BLaER1 treated with 17β-estradiol and CSF1 and Interleukin-3, amounts not matched to agents 10 nM and 100 nM (cell line): ENCODE measurements around the gene VWDE.
"Not testable (repeated sequence)": the region's sequence is repeated elsewhere in the genome, so short reads cannot be mapped to it uniquely, and the experiment has no call there.

ENCODE experiments used
- H3K27ac ChIP-seq, 11 experiments: shearing (Covaris generic); formaldehyde crosslinking; 2 replicates each; pipeline ENCODE4 v1.8.1; 2022
- H3K27me3 ChIP-seq, 11 experiments: shearing (Covaris generic); formaldehyde crosslinking; 2 replicates each; pipeline ENCODE4 v1.8.1; 2022
- H3K36me3 ChIP-seq, 11 experiments: shearing (Covaris generic); formaldehyde crosslinking; 2 replicates each; pipeline ENCODE4 v1.8.1; 2022
- H3K4me1 ChIP-seq, 10 experiments: shearing (Covaris generic); formaldehyde crosslinking; 2 replicates each; pipeline ENCODE4 v1.8.1; 2022
- H3K4me2 ChIP-seq, 11 experiments: shearing (Covaris generic); formaldehyde crosslinking; 2 replicates each; pipeline ENCODE4 v1.8.1; 2022
- H3K4me3 ChIP-seq, 10 experiments: shearing (Covaris generic); formaldehyde crosslinking; 2 replicates each; pipeline ENCODE4 v1.8.1; 2022
- H3K9ac ChIP-seq, 11 experiments: shearing (Covaris generic); formaldehyde crosslinking; 2 replicates each; pipeline ENCODE4 v1.8.1; 2022
- H3K9me3 ChIP-seq, 11 experiments: shearing (Covaris generic); formaldehyde crosslinking; replicated peaks in 1 of 11; 2 replicates each; pipeline ENCODE4 v1.8.1; 2022
- H4K20me1 ChIP-seq, 11 experiments: shearing (Covaris generic); formaldehyde crosslinking; 2 replicates each; pipeline ENCODE4 v1.8.1; 2022
- Cebpa-rat ChIP-seq, 11 experiments: shearing (Covaris generic); IDR thresholded peaks; 2 replicates each; pipeline ENCODE4 v1.8.1; 2022

VWDE gene

DNA sequence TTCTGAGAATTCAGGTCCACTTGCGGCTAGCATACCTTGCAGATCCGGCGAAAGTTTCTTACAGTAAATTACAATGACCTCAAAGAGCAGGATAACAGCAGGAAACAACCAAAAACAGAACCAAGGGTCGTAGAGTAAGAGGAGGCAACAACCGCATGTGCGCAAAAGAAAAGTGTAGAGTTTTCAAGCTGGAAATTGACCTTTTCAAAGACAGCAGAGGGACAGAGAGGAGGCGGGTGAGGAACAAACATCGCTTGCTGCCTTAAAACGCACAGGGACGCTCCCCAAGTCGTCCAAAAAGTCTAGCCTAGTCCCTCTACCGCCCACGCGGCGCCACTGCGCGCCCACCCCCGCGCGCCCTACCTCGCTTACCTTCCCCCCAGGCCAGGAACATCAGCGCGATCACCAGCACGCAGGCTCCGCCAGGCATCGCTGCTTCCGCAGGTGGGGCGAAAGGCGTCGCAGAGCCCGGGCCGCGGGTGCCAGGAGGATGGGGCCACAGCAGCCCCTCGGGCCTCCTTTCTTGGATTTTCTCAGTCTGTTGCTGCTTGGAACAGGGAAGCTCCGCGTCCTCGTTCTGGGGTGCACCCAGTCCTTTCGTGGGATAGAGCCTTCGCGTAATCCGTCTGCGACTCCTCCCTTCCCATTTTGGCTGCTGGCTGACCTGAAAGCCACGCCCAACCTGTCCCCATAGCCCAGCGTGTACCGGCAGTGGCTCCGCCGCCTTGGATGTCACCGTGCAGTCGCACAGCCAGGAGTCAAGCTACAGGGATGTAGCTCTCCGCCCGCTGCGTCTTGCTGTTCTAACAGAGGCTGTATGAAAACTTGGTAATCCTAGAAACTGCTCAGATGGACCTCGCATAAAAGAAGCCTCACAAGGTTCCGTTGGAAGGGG, at the start of gene VWDE:
VWDE (minus strand) TSS at position 579 of the 895 bp plus-strand sequence; CDS start at position 430, 149 bp downstream.
- H3K36me3 ChIP-seq, result no peaks in the 10 kb centered on the region
- TF ChIP-seq Cebpa-rat (IDR thresholded peaks at IDR 0.05), result no peak
- H3K27me3 ChIP-seq, result peaks cover 0 to 14% (median 10%) of the 10 kb centered on the region in 11 experiments; a peak in 11 of 22 replicates
- H3K9ac ChIP-seq, result no peak within 1 kb of the TSS
- no peaks in the 10 kb centered on the region; a peak in 1 of 20 replicates for H3K4me1 ChIP-seq
- H3K4me3 ChIP-seq, result no peak within 1 kb of the TSS
- peaks cover 6 to 20% (median 16%) of the 10 kb centered on the region in 11 experiments for H3K9me3 ChIP-seq
- no peak within 1 kb of the TSS for H3K4me2 ChIP-seq
- no peaks in the 10 kb centered on the region for H4K20me1 ChIP-seq
- no peak within 1 kb of the TSS for H3K27ac ChIP-seq

DNA sequence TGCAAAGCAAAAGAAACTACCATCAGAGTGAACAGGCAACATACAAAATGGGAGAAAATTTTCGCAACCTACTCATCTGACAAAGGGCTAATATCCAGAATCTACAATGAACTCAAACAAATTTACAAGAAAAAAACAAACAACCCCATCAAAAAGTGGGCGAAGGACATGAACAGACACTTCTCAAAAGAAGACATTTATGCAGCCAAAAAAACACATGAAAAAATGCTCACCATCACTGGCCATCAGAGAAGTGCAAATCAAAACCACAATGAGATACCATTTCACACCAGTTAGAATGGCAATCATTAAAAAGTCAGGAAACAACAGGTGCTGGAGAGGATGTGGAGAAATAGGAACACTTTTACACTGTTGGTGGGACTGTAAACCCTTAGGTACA, 49.5 kb upstream of the VWDE start:
- H3K4me3 ChIP-seq, H4K20me1 ChIP-seq, H3K4me2 ChIP-seq, H3K27ac ChIP-seq, H3K4me1 ChIP-seq, H3K27me3 ChIP-seq, H3K36me3 ChIP-seq, H3K9me3 ChIP-seq, H3K9ac ChIP-seq: not testable (repeated sequence)

DNA sequence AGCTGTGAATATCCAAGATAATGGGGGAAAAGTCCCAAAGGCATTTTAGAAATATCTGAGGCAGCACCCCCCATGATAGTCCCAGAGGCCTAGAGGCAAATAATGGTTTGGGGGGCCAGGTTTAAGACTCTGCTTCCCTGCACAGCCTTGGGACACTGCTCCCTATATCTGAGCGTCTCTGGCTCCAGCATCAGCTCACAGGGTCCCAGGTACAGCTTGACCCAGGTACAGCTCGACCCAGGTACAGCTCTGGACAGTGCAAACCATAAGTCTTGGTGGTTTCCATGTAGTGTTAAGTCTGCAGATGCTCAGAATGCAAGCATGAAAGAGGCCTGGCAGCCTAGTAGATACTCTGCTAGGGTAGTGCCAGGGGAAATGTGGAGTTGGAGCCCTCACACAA, 47.0 kb upstream of the VWDE start:
- no peak overlapping the region for H3K9ac ChIP-seq
- no peaks in the 10 kb centered on the region for H3K4me1 ChIP-seq

DNA sequence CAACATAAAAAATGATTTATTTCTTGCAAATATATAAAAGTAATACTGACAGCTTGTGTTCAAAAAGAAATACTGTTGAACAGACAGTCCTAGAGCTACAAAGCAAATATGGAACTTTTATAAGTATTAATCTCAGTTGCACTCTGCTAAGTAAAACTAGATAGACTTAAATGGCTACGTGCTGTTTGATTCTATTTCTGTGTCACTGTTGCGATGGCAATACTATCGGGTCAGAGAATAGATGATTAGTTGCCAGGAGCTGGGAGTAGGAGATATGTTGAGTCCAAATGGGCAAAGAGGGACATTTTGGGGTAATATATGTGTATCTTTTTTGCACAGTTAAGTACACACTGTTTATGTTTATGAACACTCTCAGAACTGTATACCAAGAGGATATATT, 41.1 kb upstream of the VWDE start:
- no peak overlapping the region for H3K27ac ChIP-seq
- TF ChIP-seq Cebpa-rat (IDR thresholded peaks at IDR 0.05), result no peak
- H3K4me1 ChIP-seq, result no peaks in the 10 kb centered on the region
- no peak overlapping the region for H3K4me3 ChIP-seq
- no peaks in the 10 kb centered on the region for H3K36me3 ChIP-seq
- no peak overlapping the region for H3K9ac ChIP-seq
- H3K4me2 ChIP-seq, result no peak overlapping the region
- no peaks in the 10 kb centered on the region for H4K20me1 ChIP-seq
- H3K9me3 ChIP-seq, result no peaks in the 10 kb centered on the region
- H3K27me3 ChIP-seq, result no peaks in the 10 kb centered on the region

More for the DNA sequence above, 47.0 kb upstream of the VWDE start:
- no peak overlapping the region for H3K27ac ChIP-seq
- no peaks in the 10 kb centered on the region for H4K20me1 ChIP-seq
- no peaks in the 10 kb centered on the region for H3K36me3 ChIP-seq
- TF ChIP-seq Cebpa-rat (IDR thresholded peaks at IDR 0.05), result no peak
- no peaks in the 10 kb centered on the region for H3K27me3 ChIP-seq
- H3K4me3 ChIP-seq, result no peak overlapping the region
- H3K9me3 ChIP-seq, result no peaks in the 10 kb centered on the region
- H3K4me2 ChIP-seq, result no peak overlapping the region

DNA sequence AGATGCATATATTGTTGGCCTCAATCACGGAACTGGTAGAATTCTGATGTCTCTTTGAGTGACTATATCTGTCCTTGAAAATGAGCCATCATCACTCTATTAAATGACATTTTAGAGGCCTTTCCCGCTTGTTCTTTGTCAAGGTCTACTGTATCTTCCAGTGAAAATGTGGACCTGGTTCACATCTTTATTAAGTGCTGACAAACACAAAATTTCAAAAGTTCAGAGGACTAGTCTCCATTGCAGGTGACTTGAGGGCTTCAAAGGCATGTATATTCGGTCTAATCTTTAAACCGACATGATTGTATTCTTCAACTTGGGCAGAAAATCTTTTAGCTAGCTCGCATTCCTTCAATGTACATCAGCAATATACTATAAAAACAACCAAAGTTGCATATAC, 36.6 kb upstream of the VWDE start:
- H4K20me1 ChIP-seq, result no peaks in the 10 kb centered on the region
- no peak overlapping the region for H3K4me2 ChIP-seq
- no peaks in the 10 kb centered on the region for H3K36me3 ChIP-seq
- H3K9ac ChIP-seq, result no peak overlapping the region
- H3K27ac ChIP-seq, result no peak overlapping the region
- peaks cover 0 to 15% (median 8%) of the 10 kb centered on the region in 10 experiments; a peak in 8 of 20 replicates for H3K4me1 ChIP-seq
- no peak for TF ChIP-seq Cebpa-rat (IDR thresholded peaks at IDR 0.05)
- H3K27me3 ChIP-seq, result no peaks in the 10 kb centered on the region
- no peaks in the 10 kb centered on the region for H3K9me3 ChIP-seq
- H3K4me3 ChIP-seq, result no peak overlapping the region

DNA sequence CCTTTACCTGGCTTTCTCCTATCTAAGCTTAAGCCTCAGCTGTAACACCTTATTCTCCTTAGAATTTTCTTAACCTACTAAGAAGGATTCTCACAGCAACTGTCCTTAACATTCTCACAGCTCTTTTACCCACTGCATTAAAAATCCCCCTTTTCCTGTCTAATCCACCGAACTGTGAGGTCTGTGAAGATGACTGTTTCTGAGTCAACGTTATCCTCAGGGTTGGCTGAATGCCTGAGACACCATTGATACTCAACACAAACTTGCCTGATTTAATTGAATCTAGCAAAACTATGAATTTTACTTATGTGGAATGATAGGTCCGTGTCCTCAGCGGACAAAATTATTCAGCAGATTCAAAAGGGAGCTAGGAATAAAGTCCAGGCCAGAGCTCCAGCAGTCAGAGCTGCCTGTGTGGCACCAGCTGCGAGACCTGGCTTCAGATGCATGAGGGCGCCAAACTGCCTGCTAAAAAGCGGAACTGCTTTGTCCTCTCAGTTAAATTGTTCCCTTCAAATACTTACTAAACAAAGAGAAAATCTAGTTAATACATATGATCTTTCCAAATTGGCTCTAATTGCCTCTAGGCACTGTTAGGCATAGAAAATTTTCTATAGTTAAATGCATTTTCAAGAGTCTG, 33.4 kb upstream of the VWDE start:
- Histone ChIP-seq H3K4me2 (peak overlapping the region in 5 of 11 experiments; percentile 18 to 47 (median 41); a peak in 5 of 22 replicates), H3K27me3 (no peaks in the 10 kb centered on the region), H4K20me1 (no peaks in the 10 kb centered on the region), H3K9me3 (no peaks in the 10 kb centered on the region), H3K4me3 (no peak overlapping the region), H3K36me3 (no peaks in the 10 kb centered on the region), H3K4me1 (peaks cover 0 to 15% (median 8%) of the 10 kb centered on the region in 10 experiments; a peak in 8 of 20 replicates), H3K9ac (no peak overlapping the region), H3K27ac (peak overlapping the region in 1 of 11 experiments; percentile 43; a peak in 1 of 22 replicates)
- TF ChIP-seq Cebpa-rat (IDR thresholded peaks at IDR 0.05), result no peak

DNA sequence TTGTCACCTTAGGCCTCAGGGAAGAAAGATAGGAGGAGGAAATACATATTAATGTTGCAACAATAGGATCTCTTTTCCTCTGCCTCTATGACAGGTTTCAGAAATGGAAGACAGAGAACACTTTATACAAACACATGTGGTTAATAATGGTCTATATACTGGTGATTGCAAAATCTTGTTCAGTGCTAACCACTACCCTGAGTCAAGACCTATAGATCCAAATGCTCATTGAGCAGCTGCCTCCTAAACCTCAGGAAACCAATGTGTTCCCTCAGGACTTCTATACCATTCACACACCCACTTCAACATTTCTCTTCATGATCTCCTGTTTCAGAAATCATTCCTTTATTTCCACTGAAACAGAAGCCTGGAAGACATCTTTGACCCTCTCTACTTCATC, 32.5 kb upstream of the VWDE start:
- no peaks in the 10 kb centered on the region for H3K9me3 ChIP-seq
- no peaks in the 10 kb centered on the region for H3K27me3 ChIP-seq
- H3K4me3 ChIP-seq, result no peak overlapping the region
- H4K20me1 ChIP-seq, result no peaks in the 10 kb centered on the region
- H3K4me2 ChIP-seq, result peak overlapping the region in 9 of 11 experiments; percentile 4 to 47 (median 24); a peak in 11 of 22 replicates
- no peaks in the 10 kb centered on the region for H3K36me3 ChIP-seq
- peak overlapping the region in 2 of 11 experiments; percentile 12 to 43; a peak in 1 of 22 replicates for H3K27ac ChIP-seq
- H3K4me1 ChIP-seq, result peaks cover 0 to 15% (median 8%) of the 10 kb centered on the region in 10 experiments; a peak in 8 of 20 replicates
- H3K9ac ChIP-seq, result no peak overlapping the region
- no peak for TF ChIP-seq Cebpa-rat (IDR thresholded peaks at IDR 0.05)

DNA sequence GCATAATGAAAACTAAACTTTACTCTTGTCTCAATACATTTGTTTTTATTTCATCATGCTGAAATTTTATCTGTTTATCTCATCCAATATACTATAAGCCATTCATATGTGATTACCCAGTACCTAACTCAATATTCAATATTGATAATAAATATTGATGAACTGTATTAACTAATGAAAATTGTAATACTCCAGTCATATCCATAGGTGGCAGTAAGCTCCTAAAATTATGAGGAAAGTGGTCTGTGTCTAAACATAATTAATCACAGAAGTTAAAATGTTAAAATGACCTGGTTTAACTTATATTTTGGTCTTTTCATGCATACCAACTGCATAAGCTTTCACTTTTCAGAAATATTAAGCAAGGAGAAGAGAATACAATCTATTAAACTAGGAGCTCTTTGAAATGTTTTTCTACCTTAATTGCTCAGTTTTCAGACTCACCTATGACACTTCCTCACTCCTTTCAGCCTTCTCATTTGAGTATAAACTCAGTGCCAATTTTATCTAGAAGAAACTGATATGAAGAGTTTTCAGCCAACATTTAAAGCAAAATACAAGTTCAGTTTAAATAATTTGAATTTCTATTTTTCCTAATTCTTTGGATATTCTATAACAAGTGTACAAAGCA, 30.5 kb upstream of the VWDE start:
- TF ChIP-seq Cebpa-rat (IDR thresholded peaks at IDR 0.05), result no peak
- Histone ChIP-seq H3K9ac (no peak overlapping the region), H3K36me3 (no peaks in the 10 kb centered on the region), H3K4me1 (peaks cover 0 to 15% (median 8%) of the 10 kb centered on the region in 10 experiments; a peak in 8 of 20 replicates), H3K27ac (no peak overlapping the region), H3K9me3 (no peaks in the 10 kb centered on the region), H3K4me3 (no peak overlapping the region), H3K4me2 (no peak overlapping the region), H3K27me3 (no peaks in the 10 kb centered on the region), H4K20me1 (no peaks in the 10 kb centered on the region)

DNA sequence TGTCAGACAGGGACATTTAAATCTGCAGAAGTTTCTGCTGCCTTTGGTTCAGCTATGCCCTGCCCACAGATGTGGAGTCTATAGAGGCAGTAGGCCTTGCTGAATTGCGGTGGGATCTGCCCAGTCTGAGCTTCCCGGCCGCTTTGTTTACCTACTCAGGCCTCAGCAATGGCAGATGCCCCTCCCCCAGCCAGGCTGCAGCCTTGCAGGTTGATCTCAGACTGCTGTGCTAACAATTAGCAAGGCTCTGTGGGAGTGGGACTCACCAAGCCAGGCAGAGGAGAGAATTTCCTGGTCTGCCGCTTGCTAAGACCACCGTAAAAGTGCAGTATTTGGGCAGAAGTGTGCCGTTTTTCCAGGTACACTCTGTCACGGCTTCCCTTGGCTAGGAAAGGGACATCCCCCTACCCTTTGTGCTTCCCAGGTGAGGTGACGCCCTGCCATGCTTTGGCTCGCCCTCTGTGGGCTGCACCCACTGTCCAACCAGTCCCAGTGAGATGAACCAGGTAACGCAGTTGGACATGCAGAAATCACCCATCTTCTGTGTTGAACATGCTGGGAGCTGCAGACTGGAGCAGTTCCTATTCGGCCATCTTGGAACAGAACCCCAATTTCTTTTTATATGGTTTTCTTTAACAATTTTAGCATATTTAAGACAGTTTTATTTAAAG, 28.4 kb upstream of the VWDE start:
- H3K9ac ChIP-seq, result no peak overlapping the region
- H3K27me3 ChIP-seq, result no peaks in the 10 kb centered on the region
- no peak overlapping the region for H3K27ac ChIP-seq
- no peaks in the 10 kb centered on the region for H3K36me3 ChIP-seq
- no peak overlapping the region for H3K4me2 ChIP-seq
- peaks cover 0 to 5% (median 4%) of the 10 kb centered on the region in 11 experiments; a peak in 4 of 22 replicates for H3K9me3 ChIP-seq
- no peak for TF ChIP-seq Cebpa-rat (IDR thresholded peaks at IDR 0.05)
- no peaks in the 10 kb centered on the region for H4K20me1 ChIP-seq
- H3K4me1 ChIP-seq, result peaks cover 0 to 14% (median 8%) of the 10 kb centered on the region in 10 experiments; a peak in 8 of 20 replicates
- no peak overlapping the region for H3K4me3 ChIP-seq
